Smooth muscle cell (in vitro differentiated cells): ENCODE results near the gene LINGO4. TPM values are rescaled to one million over a fixed set of nuclear protein-coding genes. Genes with fewer than 3 reads are reported as not detected.
A peak's percentile ranks its signal among the peaks of the same experiment; 100 is the strongest.

ENCODE experiments used
- DNase-seq: peaks from one replicate; lab custom pipeline; 2025; ENCODE audit not compliant: unreplicated experiment; lab: John Stamatoyannopoulos, UW
- H2AFZ ChIP-seq: fragments of 200-600 bp; sonication (generic); 2 replicates; pipeline ENCODE4 v1.6.0; 2016; ENCODE audit warnings: antibody characterized with exemption, low read depth, mild to moderate bottlenecking
- H3F3A ChIP-seq: fragments of 200-600 bp; sonication (generic); 2 replicates; pipeline ENCODE4 v1.6.0; 2017; ENCODE audit warnings: antibody characterized with exemption, low read depth
- H3K27ac ChIP-seq: fragments of 200-600 bp; sonication (generic); 2 replicates; pipeline ENCODE4 v1.5.1; 2016; ENCODE audit warnings: low read depth, mild to moderate bottlenecking
- H3K27me3 ChIP-seq: fragments of 200-600 bp; sonication (generic); 2 replicates; pipeline ENCODE4 v1.6.1; 2016; ENCODE audit warnings: low read depth, mild to moderate bottlenecking
- H3K36me3 ChIP-seq: fragments of 200-600 bp; sonication (generic); 2 replicates; pipeline ENCODE4 v1.5.1; 2016; ENCODE audit warnings: low read depth
- H3K4me1 ChIP-seq: fragments of 200-600 bp; sonication (generic); 2 replicates; pipeline ENCODE4 v1.5.1; 2016; ENCODE audit warnings: low read depth
- H3K4me2 ChIP-seq: fragments of 200-600 bp; sonication (generic); 2 replicates; pipeline ENCODE4 v1.6.0; 2016; ENCODE audit warnings: mild to moderate bottlenecking
- H3K4me3 ChIP-seq: fragments of 200-600 bp; sonication (generic); 2 replicates; pipeline ENCODE4 v1.5.1; 2016; ENCODE audit warnings: mild to moderate bottlenecking
- H3K79me2 ChIP-seq: fragments of 200-600 bp; sonication (generic); 2 replicates; pipeline ENCODE4 v1.6.0; 2016; ENCODE audit warnings: low read depth, mild to moderate bottlenecking
- H3K9ac ChIP-seq: fragments of 200-600 bp; sonication (generic); 2 replicates; pipeline ENCODE4 v1.6.0; 2016; ENCODE audit warnings: low read depth
- H3K9me3 ChIP-seq: fragments of 200-600 bp; sonication (generic); replicated peaks from 2 replicates; pipeline ENCODE4 v1.5.1; 2016; ENCODE audit warnings: low read depth
- H4K20me1 ChIP-seq: fragments of 200-600 bp; sonication (generic); 2 replicates; pipeline ENCODE4 v1.6.0; 2016; ENCODE audit warnings: low read depth
- WGBS: methylation state at CpG from one replicate; pipeline ENCODE4 v1.1.7; 2016; ENCODE audit warnings: low lambda C conversion rate; 5-methylcytosine and 5-hydroxymethylcytosine counted together
- polyA plus RNA-seq: library from polyadenylated mRNA; unstranded; fragments of >200 nt; fragmentation: Nextera tagmentation; extraction: Ambion mirVana; gene quantifications from 2 replicates; pipeline ENCODE4 v1.2.1, GENCODE V29; 2016
- total RNA-seq: library from RNA; depleted of rRNA; stranded (reverse); fragments of >200 nt; gene quantifications from 2 replicates; pipeline ENCODE4 v1.2.3, GENCODE V29; 2014
- TF ChIP-seq, protein P1 (sequence below): fragments of 200-600 bp; sonication (generic); IDR thresholded peaks from 2 replicates; pipeline ENCODE4 v1.5.1; 2017; ENCODE audit warnings: borderline replicate concordance, mild to moderate bottlenecking, antibody characterized with exemption; ENCODE audit not compliant: insufficient read depth, poor library complexity, severe bottlenecking

LINGO4 gene
- total and polyA plus RNA-seq, 2 experiments from 2014 or later = not detected

GRCh38 chr1:151798571-151798970 lies 6.6 kb downstream of the LINGO4 start:
- Histone ChIP-seq H3K9me3 (no peaks in the 10 kb centered on the region), H2AFZ (no peak overlapping the region), H3K4me3 (no peak overlapping the region), H3K79me2 (no peaks in the 10 kb centered on the region), H3K27ac (no peak overlapping the region), H4K20me1 (no peaks in the 10 kb centered on the region), H3K4me2 (no peak overlapping the region), H3F3A (no peaks in the 10 kb centered on the region), H3K4me1 (no peaks in the 10 kb centered on the region), H3K9ac (no peak overlapping the region), H3K36me3 (no peaks in the 10 kb centered on the region), H3K27me3 (no peaks in the 10 kb centered on the region)
- no peak for DNase-seq
- TF ChIP-seq, protein P1, sequence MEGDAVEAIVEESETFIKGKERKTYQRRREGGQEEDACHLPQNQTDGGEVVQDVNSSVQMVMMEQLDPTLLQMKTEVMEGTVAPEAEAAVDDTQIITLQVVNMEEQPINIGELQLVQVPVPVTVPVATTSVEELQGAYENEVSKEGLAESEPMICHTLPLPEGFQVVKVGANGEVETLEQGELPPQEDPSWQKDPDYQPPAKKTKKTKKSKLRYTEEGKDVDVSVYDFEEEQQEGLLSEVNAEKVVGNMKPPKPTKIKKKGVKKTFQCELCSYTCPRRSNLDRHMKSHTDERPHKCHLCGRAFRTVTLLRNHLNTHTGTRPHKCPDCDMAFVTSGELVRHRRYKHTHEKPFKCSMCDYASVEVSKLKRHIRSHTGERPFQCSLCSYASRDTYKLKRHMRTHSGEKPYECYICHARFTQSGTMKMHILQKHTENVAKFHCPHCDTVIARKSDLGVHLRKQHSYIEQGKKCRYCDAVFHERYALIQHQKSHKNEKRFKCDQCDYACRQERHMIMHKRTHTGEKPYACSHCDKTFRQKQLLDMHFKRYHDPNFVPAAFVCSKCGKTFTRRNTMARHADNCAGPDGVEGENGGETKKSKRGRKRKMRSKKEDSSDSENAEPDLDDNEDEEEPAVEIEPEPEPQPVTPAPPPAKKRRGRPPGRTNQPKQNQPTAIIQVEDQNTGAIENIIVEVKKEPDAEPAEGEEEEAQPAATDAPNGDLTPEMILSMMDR = no peak
- WGBS = 92% methylated on average over 5 of the region's 5 CpGs

DNA sequence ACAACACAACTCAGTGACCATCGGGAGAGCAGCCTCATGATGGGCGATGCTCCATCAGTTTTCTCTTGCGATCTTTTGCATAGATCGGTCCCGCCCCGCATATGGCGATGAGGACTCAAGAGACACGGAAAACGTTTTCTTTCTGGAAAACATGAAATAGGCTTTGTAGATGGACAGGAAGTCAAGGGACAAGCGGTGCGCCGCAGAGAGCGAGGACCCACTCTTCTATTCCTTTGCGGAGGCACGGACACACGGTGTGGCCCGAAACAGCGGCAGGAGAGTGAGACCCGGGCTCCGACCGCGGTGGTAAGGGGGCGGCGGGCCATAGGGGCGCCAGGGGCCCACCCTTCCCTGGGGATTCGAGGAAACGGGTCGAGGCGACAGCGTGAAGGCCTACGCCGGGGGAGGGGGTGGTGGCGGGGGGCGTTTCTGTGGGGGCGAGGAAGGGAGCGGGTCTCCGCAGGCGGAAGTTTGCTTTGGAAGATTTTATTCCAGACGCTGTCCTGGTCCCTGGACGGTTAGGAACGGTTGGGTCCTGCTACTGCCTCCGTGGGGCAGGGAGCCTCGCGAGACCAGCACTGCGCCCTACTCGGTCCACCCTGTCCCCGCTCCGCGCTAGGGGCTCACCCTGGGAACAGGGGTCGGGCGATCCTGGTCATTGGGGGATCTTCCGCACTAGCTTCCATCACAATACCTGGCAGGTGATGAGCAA lies 14.1 kb downstream of the LINGO4 start:
- DNase-seq = no peak
- no peak overlapping the region for H3K27ac ChIP-seq
- no peaks in the 10 kb centered on the region for H3K36me3 ChIP-seq
- peak overlapping the region; percentile 97 for H3K4me2 ChIP-seq
- 2% methylated on average over 39 of the region's 52 CpGs for WGBS
- peak overlapping the region; percentile 97 for H2AFZ ChIP-seq
- H3K4me3 ChIP-seq = peak overlapping the region; percentile 73
- no peaks in the 10 kb centered on the region for H3K79me2 ChIP-seq
- peak overlapping the region; percentile 24 for H3K9ac ChIP-seq
- H3F3A ChIP-seq = no peaks in the 10 kb centered on the region
- H3K4me1 ChIP-seq = peaks cover 12% of the 10 kb centered on the region
- no peaks in the 10 kb centered on the region for H3K27me3 ChIP-seq
- H4K20me1 ChIP-seq = no peaks in the 10 kb centered on the region
- TF ChIP-seq, protein P1 = no peak
- no peaks in the 10 kb centered on the region for H3K9me3 ChIP-seq

DNA sequence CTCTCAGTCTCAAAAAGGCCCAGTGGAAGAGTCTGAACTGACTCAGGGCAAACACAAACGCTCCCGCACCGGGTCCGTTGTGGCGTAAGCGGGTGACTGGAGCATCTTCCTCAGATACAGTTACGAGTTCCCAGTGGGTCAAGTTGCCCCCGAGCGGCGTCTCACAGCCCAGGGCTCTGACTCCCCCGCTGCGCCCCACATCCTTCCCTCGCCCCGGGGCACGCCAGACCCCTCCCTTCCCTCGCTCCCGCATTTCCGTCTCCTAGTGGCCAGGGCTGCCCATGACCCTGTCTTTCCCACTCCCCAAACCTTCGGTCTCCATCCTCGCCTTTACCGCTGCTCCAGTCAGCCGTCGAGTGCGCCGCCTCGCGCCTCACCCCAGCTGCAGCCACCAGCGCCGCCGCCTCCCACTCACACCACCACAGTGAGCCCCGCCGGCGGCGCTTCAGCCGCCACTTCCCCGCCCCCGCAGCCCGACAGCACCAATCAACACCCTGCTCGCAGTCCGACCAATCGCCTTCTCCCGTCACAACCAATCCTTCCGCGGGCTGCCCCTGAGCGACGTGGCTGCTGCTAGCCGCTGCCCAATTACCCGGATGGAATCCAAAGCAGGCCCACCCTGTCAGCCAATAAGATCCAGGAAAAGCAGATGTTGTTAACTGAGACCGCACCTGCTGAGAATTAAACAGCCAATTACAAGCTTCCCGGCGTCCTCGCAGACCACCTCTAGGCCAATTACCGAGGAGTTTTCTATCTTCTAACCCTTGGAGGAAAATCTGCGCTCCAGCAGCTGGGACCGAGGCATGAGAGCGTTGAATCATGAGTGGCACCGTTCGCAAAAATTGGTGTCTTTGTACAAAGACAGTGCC lies 14.9 kb downstream of the LINGO4 start, which contains the start of gene TDRKH:
Gene TDRKH, minus strand, starts transcription at position 430 of the 869 bp plus-strand sequence. CDS start 7,478 bp downstream, outside the sequence.
- DNase-seq = peak; percentile 86
- Histone ChIP-seq H3K9ac (peak within 1 kb of the TSS; percentile 24), H3K79me2 (no peaks in the 10 kb centered on the region), H3F3A (no peaks in the 10 kb centered on the region), H3K4me3 (peak within 1 kb of the TSS; percentile 73), H3K4me2 (peak within 1 kb of the TSS; percentile 97), H3K4me1 (peaks cover 12% of the 10 kb centered on the region), H3K9me3 (no peaks in the 10 kb centered on the region), H4K20me1 (no peaks in the 10 kb centered on the region), H3K27ac (no peak within 1 kb of the TSS), H2AFZ (peak within 1 kb of the TSS; percentile 97), H3K27me3 (peaks cover 3% of the 10 kb centered on the region), H3K36me3 (no peaks in the 10 kb centered on the region)
- WGBS = under 1% methylated on average over 34 of the region's 58 CpGs
- TF ChIP-seq, protein P1 = peak; percentile 9
